Endothelial cell of umbilical vein (primary cell): ENCODE results near the gene UAP1L1. TPM values are rescaled to one million over a fixed set of nuclear protein-coding genes. Genes with fewer than 3 reads are reported as not detected.

Source experiments
- BruUV-seq: library from RNA; stranded (reverse); fragments of 400-500 nt; replicated peaks from 2 replicates; lab custom pipeline; 2021; lab: Mats Ljungman, UMichigan
- CTCF ChIA-PET: fragments of 300-600, 350-600 bp; sonication (Branson Sonifier 250); formaldehyde crosslinking; loops from one replicate; lab custom pipeline; 2021; ENCODE audit warnings: antibody characterized with exemption, inconsistent platforms; lab: Charles Lee
- POLR2A ChIA-PET: fragments of 300-600, 350-600 bp; sonication (Branson Sonifier 250); formaldehyde crosslinking; loops from one replicate; lab custom pipeline; 2021; ENCODE audit warnings: antibody characterized with exemption, inconsistent platforms; lab: Charles Lee
- DNase-seq: peaks from one replicate; pipeline ENCODE4 v3.0.0-alpha.2; 2011; ENCODE audit warnings: low read depth, low spot score
- FAIRE-seq: peaks from 2 replicates; lab custom pipeline; 2011; peaks lifted over from hg19 to GRCh38; lab: Jason Lieb, UNC
- H2AFZ ChIP-seq: 2 replicates; pipeline ENCODE4 v1.6.0; 2012; ENCODE audit warnings: low read depth, low read length, control low read depth, inconsistent platforms
- H3K27ac ChIP-seq: 2 replicates; pipeline ENCODE4 v1.5.1; 2011; ENCODE audit warnings: low read depth, mild to moderate bottlenecking, control low read depth, low read length, moderate library complexity; ENCODE audit not compliant: insufficient read depth
- H3K27me3 ChIP-seq, 2 experiments: 2 replicates each; pipeline versions ENCODE4 v1.6.0 to v1.6.1; 2011; ENCODE audit warnings: low read length in 2 of 2, mixed read lengths in 1 of 2; ENCODE audit not compliant: control insufficient read depth in 2 of 2, insufficient read depth in 2 of 2
- H3K36me3 ChIP-seq, 2 experiments: 2 replicates in 1 of 2; 3 replicates in 1 of 2; pipeline ENCODE4 v1.5.1; 2011; ENCODE audit warnings: low read length in 2 of 2, mild to moderate bottlenecking in 1 of 2, moderate library complexity in 1 of 2; ENCODE audit not compliant: control insufficient read depth in 2 of 2, insufficient read depth in 2 of 2; ENCODE audit errors: extremely low read depth in 1 of 2
- H3K4me1 ChIP-seq: 3 replicates; pipeline ENCODE4 v1.5.1; 2011; ENCODE audit warnings: mild to moderate bottlenecking, low read length; ENCODE audit not compliant: control insufficient read depth, insufficient read depth; ENCODE audit errors: extremely low read depth
- H3K4me2 ChIP-seq: 2 replicates; pipeline ENCODE4 v1.6.1; 2011; ENCODE audit warnings: low read length, control low read depth, mixed read lengths; ENCODE audit not compliant: insufficient read depth
- H3K4me3 ChIP-seq, 3 experiments: fragments of 200-600 bp in 1 of 3; sonication (generic), shearing (Covaris generic) in 1 of 3; replicated peaks in 1 of 3; 2 replicates each; pipeline ENCODE4 v1.5.1; 2011 to 2016; ENCODE audit warnings: control low read depth in 3 of 3, low read length in 3 of 3, mild to moderate bottlenecking in 2 of 3, inconsistent platforms in 1 of 3, low read depth in 1 of 3, moderate library complexity in 1 of 3; ENCODE audit not compliant: insufficient read depth in 1 of 3
- H3K79me2 ChIP-seq: 2 replicates; pipeline ENCODE4 v1.6.0; 2012; ENCODE audit warnings: low read length, inconsistent platforms; ENCODE audit not compliant: control insufficient read depth, insufficient read depth
- H3K9ac ChIP-seq: replicated peaks from 2 replicates; pipeline ENCODE3; 2011; ENCODE audit warnings: low read length, control low read depth; ENCODE audit not compliant: insufficient read depth; ENCODE audit errors: extremely low read depth
- H3K9me1 ChIP-seq: replicated peaks from 3 replicates; pipeline ENCODE4 v1.6.0; 2011; ENCODE audit warnings: mild to moderate bottlenecking, low read length; ENCODE audit not compliant: control insufficient read depth, insufficient read depth; ENCODE audit errors: extremely low read depth
- H3K9me3 ChIP-seq: replicated peaks from 2 replicates; pipeline ENCODE4 v1.5.1; 2012; ENCODE audit warnings: low read length, inconsistent platforms; ENCODE audit not compliant: control insufficient read depth, insufficient read depth
- H4K20me1 ChIP-seq: replicated peaks from 2 replicates; pipeline ENCODE3; 2011; ENCODE audit warnings: mild to moderate bottlenecking, low read length; ENCODE audit not compliant: control insufficient read depth, insufficient read depth; ENCODE audit errors: extremely low read depth
- GATA2 ChIP-seq: IDR thresholded peaks from 2 replicates; pipeline ENCODE4 v1.7.0; 2011; ENCODE audit warnings: low read depth, mild to moderate bottlenecking, moderate library complexity, mixed read lengths, low read length; ENCODE audit not compliant: insufficient read length, insufficient read depth
- JUN ChIP-seq: IDR thresholded peaks from 2 replicates; pipeline ENCODE4 v1.6.1; 2011; ENCODE audit warnings: borderline replicate concordance, low read depth; ENCODE audit not compliant: insufficient read length, insufficient read depth
- MAX ChIP-seq: IDR thresholded peaks from 2 replicates; pipeline ENCODE4 v1.6.1; 2011; ENCODE audit not compliant: insufficient read depth, insufficient read length
- POLR2AphosphoS5 ChIP-seq: IDR thresholded peaks from 2 replicates; pipeline ENCODE4 v1.6.1; 2012; ENCODE audit warnings: low read depth, mild to moderate bottlenecking, control low read depth, low read length, moderate library complexity; ENCODE audit not compliant: insufficient read depth
- dilution Hi-C: fragments of 300-500 bp; cut with MboI; formaldehyde crosslinking; loops from one replicate; pipeline ENCODE4 v1.15.0; 2019; ENCODE audit warnings: low sequenced_read_pairs; ENCODE audit not compliant: extremely low pct_ligation_motif_present
- intact Hi-C: fragments of 100-400 bp; cut with micrococcal nuclease; formaldehyde crosslinking; loops from one replicate; pipeline ENCODE4 v1.10.0; 2022
- polyA plus RNA-seq, 4 experiments: library from polyadenylated mRNA; depleted of rRNA in 3 of 4; stranded (reverse) in 3 of 4; unstranded in 1 of 4; fragments of >200 nt; gene quantifications; 2 replicates each; pipeline versions ENCODE4 v1.2.1 to v1.2.3, GENCODE V29; 2011 to 2012; ENCODE audit warnings: missing spikeins in 1 of 4
- total RNA-seq: library from RNA; stranded (reverse); gene quantifications from 2 replicates; pipeline ENCODE4 v1.2.3, GENCODE V29; 2021

Gene UAP1L1
- total and polyA plus RNA-seq, 2 donors (not counting 3 experiments of a cell fraction or from before 2014, with no cell fraction given) = 26.0 to 41.7 TPM

- dilution Hi-C loops (no loop called here), intact Hi-C loops (no loop called here)
- Histone ChIP-seq H3K4me1 (no peaks in the 10 kb centered on the region), H3K9me3 (no peaks in the 10 kb centered on the region), H3K27me3 (peaks cover 8 to 17% of the 10 kb centered on the region in 2 experiments), H3K27ac (no peak overlapping the region), H3K4me3 (no peak overlapping the region), H3K9me1 (no peaks in the 10 kb centered on the region), H4K20me1 (no peaks in the 10 kb centered on the region), H2AFZ (no peak overlapping the region), H3K4me2 (no peak overlapping the region), H3K36me3 (no peaks in the 10 kb centered on the region), H3K79me2 (no peaks in the 10 kb centered on the region), H3K9ac (no peak overlapping the region)
- no TSS peak for BruUV-seq
- ChIA-PET POLR2A (interaction anchor here (0.6 kb wide), 1 partner anchor 187 kb away, joined by 3 read pairs; no protein-coding TSS in a partner anchor), CTCF (interaction anchor here (0.6 to 7.4 kb wide), 8 partner anchors 8 to 181 kb away, joined by 3 to 50 read pairs (median 6); partner anchors contain the start of genes NPDC1 and SAPCD2)
- FAIRE-seq (no peak), DNase-seq (no peak)
- TF ChIP-seq POLR2AphosphoS5 = no peak
- TF ChIP-seq MAX = no peak
- TF ChIP-seq JUN = no peak
- no peak for TF ChIP-seq GATA2
These were observed 21.6 kb upstream of the UAP1L1 start for GRCh38 chr9:137055385-137056364.
